Activated T-cell treated with anti-CD3 and anti-CD28 coated beads, Interleukin-2, amount 50 U/mL, for 72 hours (primary cell): ENCODE results near the gene NELFE. TPM values are rescaled to one million over a fixed set of nuclear protein-coding genes. Genes with fewer than 3 reads are reported as not detected.
"Not testable (repeated sequence)": the region's sequence is repeated elsewhere in the genome, so short reads cannot be mapped to it uniquely, and the experiment has no call there.

Experiments
- ATAC-seq, 2 donors: fragments of 150-1000 bp; cut with Tn5 transposase; replicated peaks in 1 of 2; 2 replicates each; pipeline ENCODE4 v1.10.0; 2021; ENCODE audit warnings: moderate library complexity in 2 of 2, mild to moderate bottlenecking in 1 of 2
- DNase-seq, 2 donors: peaks; one replicate each; pipeline ENCODE4 v3.0.0; 2021 to 2022; ENCODE audit warnings: mixed read lengths in 1 of 2
- H3K27ac Mint-ChIP-seq: one replicate; pipeline ENCODE4 v1.8.0; 2022; ENCODE audit warnings: mild to moderate bottlenecking, moderate library complexity, mixed read lengths
- H3K27me3 Mint-ChIP-seq: one replicate; pipeline ENCODE4 v1.8.0; 2022; ENCODE audit warnings: low read depth, mixed read lengths
- H3K36me3 Mint-ChIP-seq, 2 donors: one replicate each; pipeline ENCODE4 v1.8.0; 2022; ENCODE audit warnings: mixed read lengths in 2 of 2, mild to moderate bottlenecking in 1 of 2; ENCODE audit not compliant: insufficient read depth in 2 of 2
- H3K4me1 Mint-ChIP-seq: one replicate; pipeline ENCODE4 v1.8.0; 2022; ENCODE audit warnings: low read depth, mixed read lengths
- H3K4me3 Mint-ChIP-seq, 2 donors: one replicate each; pipeline ENCODE4 v1.8.0; 2022; ENCODE audit warnings: mild to moderate bottlenecking in 2 of 2, mixed read lengths in 2 of 2, moderate library complexity in 2 of 2
- H3K9me3 Mint-ChIP-seq, 2 donors: one replicate each; pipeline ENCODE4 v1.8.0; 2022; ENCODE audit warnings: mixed read lengths in 2 of 2
- total RNA-seq, 2 donors: library from RNA; stranded (reverse); gene quantifications; one replicate each; pipeline ENCODE4 v1.2.3, GENCODE V29; 2022

The NELFE gene
- total RNA-seq, 2 donors from 2014 or later: 65.0 to 71.5 TPM

- DNase-seq, H3K36me3 Mint-ChIP-seq, H3K9me3 Mint-ChIP-seq, H3K4me3 Mint-ChIP-seq, H3K27me3 Mint-ChIP-seq, H3K27ac Mint-ChIP-seq, ATAC-seq: not testable (repeated sequence)
- peaks cover 14% of the 10 kb centered on the region for H3K4me1 Mint-ChIP-seq
These were observed 23.0 kb upstream of the NELFE start, which contains the start of gene C4A for GRCh38 chr6:31981744-31982143. C4A (plus strand) TSS chr6:31982057; CDS start chr6:31982108, 51 bp downstream.

GRCh38 chr6:31980998-31981397 lies 22.2 kb upstream of the NELFE start:
- H3K36me3 Mint-ChIP-seq, H3K9me3 Mint-ChIP-seq, ATAC-seq: not testable (repeated sequence)

GRCh38 chr6:31980195-31980876 lies 21.6 kb upstream of the NELFE start:
- not testable (repeated sequence) for H3K9me3 Mint-ChIP-seq, H3K36me3 Mint-ChIP-seq, DNase-seq, H3K4me3 Mint-ChIP-seq, H3K27me3 Mint-ChIP-seq, ATAC-seq
- peaks cover 14% of the 10 kb centered on the region for H3K4me1 Mint-ChIP-seq
- H3K27ac Mint-ChIP-seq: peak overlapping the region; percentile 91

More at GRCh38 chr6:31980998-31981397, 22.2 kb upstream of the NELFE start:
- H3K27me3 Mint-ChIP-seq, H3K4me3 Mint-ChIP-seq, DNase-seq, H3K27ac Mint-ChIP-seq: not testable (repeated sequence)
- H3K4me1 Mint-ChIP-seq: peaks cover 14% of the 10 kb centered on the region

- Mint-ChIP-seq H3K9me3 (no peaks in the 10 kb centered on the region), H3K4me1 (peaks cover 18% of the 10 kb centered on the region), H3K27me3 (no peaks in the 10 kb centered on the region), H3K4me3 (no peak overlapping the region), H3K36me3 (no peaks in the 10 kb centered on the region), H3K27ac (peak overlapping the region; percentile 91)
- ATAC-seq: no peak
- DNase-seq: no peak
These were observed 20.6 kb upstream of the NELFE start for GRCh38 chr6:31979238-31979898.

GRCh38 chr6:31978831-31979230 lies 20.1 kb upstream of the NELFE start:
- DNase-seq (no peak), ATAC-seq (no peak)
- no peaks in the 10 kb centered on the region for H3K9me3 Mint-ChIP-seq
- no peaks in the 10 kb centered on the region for H3K27me3 Mint-ChIP-seq
- H3K4me1 Mint-ChIP-seq: peaks cover 23% of the 10 kb centered on the region
- H3K4me3 Mint-ChIP-seq: peak overlapping the region in 1 of 2 donors; percentile 32
- peak overlapping the region; percentile 91 for H3K27ac Mint-ChIP-seq
- no peaks in the 10 kb centered on the region for H3K36me3 Mint-ChIP-seq

GRCh38 chr6:31977816-31978431 lies 19.2 kb upstream of the NELFE start:
- Mint-ChIP-seq H3K4me1 (peaks cover 32% of the 10 kb centered on the region), H3K36me3 (no peaks in the 10 kb centered on the region), H3K27me3 (no peaks in the 10 kb centered on the region), H3K4me3 (no peak overlapping the region), H3K9me3 (no peaks in the 10 kb centered on the region), H3K27ac (no peak overlapping the region)
- no peak for DNase-seq
- ATAC-seq: no peak

GRCh38 chr6:31976065-31976464 lies 17.3 kb upstream of the NELFE start:
- not testable (repeated sequence) for ATAC-seq, H3K27me3 Mint-ChIP-seq, H3K27ac Mint-ChIP-seq, DNase-seq, H3K4me3 Mint-ChIP-seq, H3K36me3 Mint-ChIP-seq, H3K9me3 Mint-ChIP-seq
- peaks cover 38% of the 10 kb centered on the region for H3K4me1 Mint-ChIP-seq

- DNase-seq: no peak
- Mint-ChIP-seq H3K36me3 (peaks cover 2 to 6% of the 10 kb centered on the region in 2 donors), H3K4me3 (peak overlapping the region; percentile 86 to 91)
These were observed 14.1 kb upstream of the NELFE start for GRCh38 chr6:31972709-31973350.

GRCh38 chr6:31971993-31972708 lies 13.4 kb upstream of the NELFE start, which contains the start of gene DXO:
DXO (minus strand) TSS chr6:31972138; CDS start chr6:31971675, 463 bp downstream.
- H3K9me3 Mint-ChIP-seq: no peaks in the 10 kb centered on the region
- peak within 1 kb of the TSS; percentile 86 to 91 for H3K4me3 Mint-ChIP-seq

More at GRCh38 chr6:31972709-31973350, 14.1 kb upstream of the NELFE start:
- H3K27me3 Mint-ChIP-seq: no peaks in the 10 kb centered on the region
- ATAC-seq: no peak
- H3K9me3 Mint-ChIP-seq: no peaks in the 10 kb centered on the region
- peak overlapping the region; percentile 94 for H3K27ac Mint-ChIP-seq
- H3K4me1 Mint-ChIP-seq: peaks cover 43% of the 10 kb centered on the region

GRCh38 chr6:31971279-31971992 lies 12.7 kb upstream of the NELFE start:
- ATAC-seq (no peak), DNase-seq (no peak)
- Mint-ChIP-seq H3K4me3 (peak overlapping the region; percentile 86 to 91), H3K27ac (peak overlapping the region; percentile 94), H3K4me1 (peaks cover 43% of the 10 kb centered on the region), H3K9me3 (no peaks in the 10 kb centered on the region), H3K36me3 (peaks cover 2 to 6% of the 10 kb centered on the region in 2 donors), H3K27me3 (no peaks in the 10 kb centered on the region)

More at GRCh38 chr6:31971993-31972708, 13.4 kb upstream of the NELFE start, which contains the start of gene DXO:
- peaks cover 2 to 6% of the 10 kb centered on the region in 2 donors for H3K36me3 Mint-ChIP-seq
- H3K4me1 Mint-ChIP-seq: peaks cover 43% of the 10 kb centered on the region
- H3K27ac Mint-ChIP-seq: peak within 1 kb of the TSS; percentile 94
- peak; percentile 98 for DNase-seq
- no peaks in the 10 kb centered on the region for H3K27me3 Mint-ChIP-seq
- peak; percentile 94 to 97 for ATAC-seq

GRCh38 chr6:31970604-31971271 lies 12.0 kb upstream of the NELFE start:
- no peak for ATAC-seq
- DNase-seq: no peak
- Mint-ChIP-seq H3K27ac (peak overlapping the region; percentile 94), H3K4me3 (peak overlapping the region; percentile 86 to 91), H3K4me1 (peaks cover 43% of the 10 kb centered on the region), H3K36me3 (peaks cover 2 to 7% of the 10 kb centered on the region in 2 donors), H3K9me3 (no peaks in the 10 kb centered on the region), H3K27me3 (no peaks in the 10 kb centered on the region)
